SK-N-SH (cell line): ENCODE data around the gene KLLN.

Experiments used
- EP300 ChIP-seq, 2 experiments: IDR thresholded peaks; 2 replicates each; pipeline versions ENCODE4 v1.4.0 to v1.6.1; 2012; ENCODE audit warnings: borderline replicate concordance in 1 of 2, low read depth in 1 of 2, low read length in 1 of 2
- EZH2phosphoT487 ChIP-seq: fragments of 200-600 bp; sonication (generic); IDR thresholded peaks from 2 replicates; pipeline ENCODE4 v1.6.1; 2017; ENCODE audit warnings: low read depth, mixed run types, mild to moderate bottlenecking, antibody characterized with exemption, moderate library complexity, borderline replicate concordance
- NRF1 ChIP-seq: IDR thresholded peaks from 2 replicates; pipeline ENCODE4 v1.6.1; 2012; ENCODE audit warnings: low read depth, mild to moderate bottlenecking, low read length
- RAD21 ChIP-seq: IDR thresholded peaks from 2 replicates; pipeline ENCODE4 v1.6.1; 2012; ENCODE audit warnings: mild to moderate bottlenecking, low read length
- SMC3 ChIP-seq: IDR thresholded peaks from 2 replicates; pipeline ENCODE4 v1.6.1; 2012; ENCODE audit warnings: low read depth, low read length, improper control_type of control experiment
- TF ChIP-seq, protein P1 (sequence below): fragments of 200-600 bp; sonication (generic); IDR thresholded peaks from 2 replicates; pipeline ENCODE4 v1.6.1; 2017; ENCODE audit warnings: antibody characterized with exemption, mild to moderate bottlenecking, moderate library complexity
- TF ChIP-seq, protein P2 (sequence below): IDR thresholded peaks from 2 replicates; pipeline ENCODE4 v1.4.0; 2012; ENCODE audit warnings: low read depth, borderline replicate concordance
- TF ChIP-seq, protein P3 (sequence below): IDR thresholded peaks from 2 replicates; pipeline ENCODE4 v1.4.0; 2012; ENCODE audit warnings: low read depth, borderline replicate concordance

DNA sequence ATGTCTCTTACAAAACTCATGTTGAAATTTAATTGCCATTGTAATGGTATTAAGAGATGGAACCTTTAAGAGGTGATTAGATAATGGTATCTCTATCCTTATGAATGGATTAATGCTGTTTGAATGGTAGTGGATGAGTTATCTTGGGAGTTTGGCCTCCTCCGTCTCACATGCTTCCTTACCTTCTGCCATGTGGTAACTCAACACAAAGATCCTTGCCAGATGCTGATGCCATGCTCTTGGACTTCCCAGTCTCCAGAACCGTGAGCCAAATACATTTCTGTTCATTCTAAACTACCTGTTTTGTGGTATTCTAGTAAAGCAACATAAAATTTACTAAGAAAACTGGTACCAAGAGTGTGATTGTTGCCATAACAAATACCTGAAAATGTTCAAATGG, 23.3 kb upstream of the KLLN start:
- TF ChIP-seq, protein P1, sequence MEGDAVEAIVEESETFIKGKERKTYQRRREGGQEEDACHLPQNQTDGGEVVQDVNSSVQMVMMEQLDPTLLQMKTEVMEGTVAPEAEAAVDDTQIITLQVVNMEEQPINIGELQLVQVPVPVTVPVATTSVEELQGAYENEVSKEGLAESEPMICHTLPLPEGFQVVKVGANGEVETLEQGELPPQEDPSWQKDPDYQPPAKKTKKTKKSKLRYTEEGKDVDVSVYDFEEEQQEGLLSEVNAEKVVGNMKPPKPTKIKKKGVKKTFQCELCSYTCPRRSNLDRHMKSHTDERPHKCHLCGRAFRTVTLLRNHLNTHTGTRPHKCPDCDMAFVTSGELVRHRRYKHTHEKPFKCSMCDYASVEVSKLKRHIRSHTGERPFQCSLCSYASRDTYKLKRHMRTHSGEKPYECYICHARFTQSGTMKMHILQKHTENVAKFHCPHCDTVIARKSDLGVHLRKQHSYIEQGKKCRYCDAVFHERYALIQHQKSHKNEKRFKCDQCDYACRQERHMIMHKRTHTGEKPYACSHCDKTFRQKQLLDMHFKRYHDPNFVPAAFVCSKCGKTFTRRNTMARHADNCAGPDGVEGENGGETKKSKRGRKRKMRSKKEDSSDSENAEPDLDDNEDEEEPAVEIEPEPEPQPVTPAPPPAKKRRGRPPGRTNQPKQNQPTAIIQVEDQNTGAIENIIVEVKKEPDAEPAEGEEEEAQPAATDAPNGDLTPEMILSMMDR = no peak
- TF ChIP-seq, protein P2, sequence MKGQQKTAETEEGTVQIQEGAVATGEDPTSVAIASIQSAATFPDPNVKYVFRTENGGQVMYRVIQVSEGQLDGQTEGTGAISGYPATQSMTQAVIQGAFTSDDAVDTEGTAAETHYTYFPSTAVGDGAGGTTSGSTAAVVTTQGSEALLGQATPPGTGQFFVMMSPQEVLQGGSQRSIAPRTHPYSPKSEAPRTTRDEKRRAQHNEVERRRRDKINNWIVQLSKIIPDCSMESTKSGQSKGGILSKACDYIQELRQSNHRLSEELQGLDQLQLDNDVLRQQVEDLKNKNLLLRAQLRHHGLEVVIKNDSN = no peak
- no peak for TF ChIP-seq SMC3
- no peak for TF ChIP-seq NRF1
- TF ChIP-seq, protein P3, sequence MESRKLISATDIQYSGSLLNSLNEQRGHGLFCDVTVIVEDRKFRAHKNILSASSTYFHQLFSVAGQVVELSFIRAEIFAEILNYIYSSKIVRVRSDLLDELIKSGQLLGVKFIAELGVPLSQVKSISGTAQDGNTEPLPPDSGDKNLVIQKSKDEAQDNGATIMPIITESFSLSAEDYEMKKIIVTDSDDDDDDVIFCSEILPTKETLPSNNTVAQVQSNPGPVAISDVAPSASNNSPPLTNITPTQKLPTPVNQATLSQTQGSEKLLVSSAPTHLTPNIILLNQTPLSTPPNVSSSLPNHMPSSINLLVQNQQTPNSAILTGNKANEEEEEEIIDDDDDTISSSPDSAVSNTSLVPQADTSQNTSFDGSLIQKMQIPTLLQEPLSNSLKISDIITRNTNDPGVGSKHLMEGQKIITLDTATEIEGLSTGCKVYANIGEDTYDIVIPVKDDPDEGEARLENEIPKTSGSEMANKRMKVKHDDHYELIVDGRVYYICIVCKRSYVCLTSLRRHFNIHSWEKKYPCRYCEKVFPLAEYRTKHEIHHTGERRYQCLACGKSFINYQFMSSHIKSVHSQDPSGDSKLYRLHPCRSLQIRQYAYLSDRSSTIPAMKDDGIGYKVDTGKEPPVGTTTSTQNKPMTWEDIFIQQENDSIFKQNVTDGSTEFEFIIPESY = no peak
- no peak for TF ChIP-seq EZH2phosphoT487
- no peak for TF ChIP-seq EP300 (IDR thresholded peaks at IDR 0.05; ENCODE audit: borderline replicate concordance in 1 of 2, low read depth in 1 of 2, low read length in 1 of 2)
- no peak for TF ChIP-seq RAD21
